Measurements from ENCODE around the gene TEX19.

GRCh38 chr17:82400830-82401229, 41.8 kb downstream of the TEX19 start:
- TF ChIP-seq NFIC (IDR thresholded peaks at IDR 0.05) (no peak), USF1 (IDR thresholded peaks at IDR 0.05) (no peak), YY1 (IDR thresholded peaks at IDR 0.05; ENCODE audit: low read depth) (no peak), CREB1 (IDR thresholded peaks at IDR 0.05; ENCODE audit: low read depth) (no peak), MAX (IDR thresholded peaks at IDR 0.05) (no peak)

Data from Ishikawa (cell line).